Stimulated activated memory B cell treated with anti-CD40 and anti-IgM and Interleukin-4, amounts not matched to agents 10 μg/mL and 1 μg/mL and 100 μg/mL, for 72 hours (primary cell): ENCODE measurements around the gene NUTM2G.
A peak's percentile ranks its signal among the peaks of the same experiment; 100 is the strongest.
"Not testable (repeated sequence)": the region's sequence is repeated elsewhere in the genome, so short reads cannot be mapped to it uniquely, and the experiment has no call there.

Experiments used
- ATAC-seq: fragments of 150-1000 bp; cut with Tn5 transposase; 2 replicates; pipeline ENCODE4 v1.10.0; 2021
- H3K27ac Mint-ChIP-seq: one replicate; pipeline ENCODE4 v1.8.0; 2022; ENCODE audit warnings: mild to moderate bottlenecking, mixed read lengths
- H3K27me3 Mint-ChIP-seq: one replicate; pipeline ENCODE4 v1.8.0; 2022; ENCODE audit warnings: mixed read lengths
- H3K36me3 Mint-ChIP-seq: one replicate; pipeline ENCODE4 v1.8.0; 2022; ENCODE audit warnings: mixed read lengths
- H3K4me1 Mint-ChIP-seq: one replicate; pipeline ENCODE4 v1.8.0; 2022; ENCODE audit warnings: mixed read lengths
- H3K4me3 Mint-ChIP-seq: one replicate; pipeline ENCODE4 v1.8.0; 2022; ENCODE audit warnings: mild to moderate bottlenecking, moderate library complexity, mixed read lengths
- H3K9me3 Mint-ChIP-seq: one replicate; pipeline ENCODE4 v1.8.0; 2022; ENCODE audit warnings: mixed read lengths

Gene NUTM2G

GRCh38 chr9:96934706-96935105 lies 6.1 kb downstream of the NUTM2G start:
- ATAC-seq, H3K36me3 Mint-ChIP-seq, H3K4me1 Mint-ChIP-seq, H3K4me3 Mint-ChIP-seq, H3K9me3 Mint-ChIP-seq, H3K27me3 Mint-ChIP-seq, H3K27ac Mint-ChIP-seq: not testable (repeated sequence)

GRCh38 chr9:96935401-96935800 lies 6.8 kb downstream of the NUTM2G start:
- not testable (repeated sequence) for H3K4me1 Mint-ChIP-seq, H3K27me3 Mint-ChIP-seq, H3K9me3 Mint-ChIP-seq, H3K27ac Mint-ChIP-seq, ATAC-seq, H3K36me3 Mint-ChIP-seq, H3K4me3 Mint-ChIP-seq

- H3K27me3 Mint-ChIP-seq, ATAC-seq, H3K4me1 Mint-ChIP-seq, H3K4me3 Mint-ChIP-seq, H3K27ac Mint-ChIP-seq, H3K36me3 Mint-ChIP-seq, H3K9me3 Mint-ChIP-seq: not testable (repeated sequence)
Observed at GRCh38 chr9:96937442-96937841, 8.8 kb downstream of the NUTM2G start.

- H3K9me3 Mint-ChIP-seq, H3K27ac Mint-ChIP-seq, H3K27me3 Mint-ChIP-seq, H3K36me3 Mint-ChIP-seq, H3K4me3 Mint-ChIP-seq, ATAC-seq, H3K4me1 Mint-ChIP-seq: not testable (repeated sequence)
Observed at GRCh38 chr9:96938957-96939665, 10.5 kb downstream of the NUTM2G start.

- H3K9me3 Mint-ChIP-seq, H3K36me3 Mint-ChIP-seq, H3K4me3 Mint-ChIP-seq, H3K27me3 Mint-ChIP-seq, H3K4me1 Mint-ChIP-seq, H3K27ac Mint-ChIP-seq: not testable (repeated sequence)
- ATAC-seq: peak; percentile 8
Observed at GRCh38 chr9:96940982-96941381, 12.3 kb downstream of the NUTM2G start.

GRCh38 chr9:96941628-96942027 lies 13.0 kb downstream of the NUTM2G start:
- H3K27me3 Mint-ChIP-seq: not testable (repeated sequence)

GRCh38 chr9:96942181-96942580 lies 13.5 kb downstream of the NUTM2G start:
- not testable (repeated sequence) for H3K9me3 Mint-ChIP-seq, H3K27ac Mint-ChIP-seq, H3K4me3 Mint-ChIP-seq, H3K4me1 Mint-ChIP-seq, ATAC-seq, H3K27me3 Mint-ChIP-seq, H3K36me3 Mint-ChIP-seq

More at GRCh38 chr9:96941628-96942027, 13.0 kb downstream of the NUTM2G start:
- H3K9me3 Mint-ChIP-seq, H3K27ac Mint-ChIP-seq, H3K36me3 Mint-ChIP-seq, H3K4me1 Mint-ChIP-seq, ATAC-seq, H3K4me3 Mint-ChIP-seq: not testable (repeated sequence)

GRCh38 chr9:96949346-96949745 lies 20.7 kb downstream of the NUTM2G start:
- H3K27me3 Mint-ChIP-seq, H3K9me3 Mint-ChIP-seq, H3K36me3 Mint-ChIP-seq, ATAC-seq, H3K4me3 Mint-ChIP-seq, H3K27ac Mint-ChIP-seq, H3K4me1 Mint-ChIP-seq: not testable (repeated sequence)

- ATAC-seq: not testable (repeated sequence)
Observed at GRCh38 chr9:96950539-96950938, 21.9 kb downstream of the NUTM2G start.

GRCh38 chr9:96967591-96967990 lies 38.9 kb downstream of the NUTM2G start:
- H3K27me3 Mint-ChIP-seq, H3K4me3 Mint-ChIP-seq, ATAC-seq, H3K9me3 Mint-ChIP-seq, H3K4me1 Mint-ChIP-seq, H3K27ac Mint-ChIP-seq: not testable (repeated sequence)
- peaks cover 15% of the 10 kb centered on the region for H3K36me3 Mint-ChIP-seq

More at GRCh38 chr9:96950539-96950938, 21.9 kb downstream of the NUTM2G start:
- H3K36me3 Mint-ChIP-seq, H3K9me3 Mint-ChIP-seq, H3K27me3 Mint-ChIP-seq, H3K4me3 Mint-ChIP-seq, H3K27ac Mint-ChIP-seq, H3K4me1 Mint-ChIP-seq: not testable (repeated sequence)

- not testable (repeated sequence) for H3K27me3 Mint-ChIP-seq, H3K4me3 Mint-ChIP-seq, ATAC-seq, H3K9me3 Mint-ChIP-seq, H3K4me1 Mint-ChIP-seq
- peak overlapping the region; percentile 27 for H3K27ac Mint-ChIP-seq
- peaks cover 12% of the 10 kb centered on the region for H3K36me3 Mint-ChIP-seq
Observed at GRCh38 chr9:96972552-96972951, 43.9 kb downstream of the NUTM2G start.

- not testable (repeated sequence) for H3K27me3 Mint-ChIP-seq, H3K9me3 Mint-ChIP-seq, H3K4me3 Mint-ChIP-seq, H3K27ac Mint-ChIP-seq, ATAC-seq
- H3K36me3 Mint-ChIP-seq: peaks cover 17% of the 10 kb centered on the region
- H3K4me1 Mint-ChIP-seq: peaks cover 20% of the 10 kb centered on the region
Observed at GRCh38 chr9:96974037-96974436, 45.4 kb downstream of the NUTM2G start.

GRCh38 chr9:96983496-96984122 lies 55.0 kb downstream of the NUTM2G start:
- not testable (repeated sequence) for H3K9me3 Mint-ChIP-seq, H3K4me3 Mint-ChIP-seq, H3K27me3 Mint-ChIP-seq, ATAC-seq, H3K36me3 Mint-ChIP-seq, H3K27ac Mint-ChIP-seq
- peaks cover 25% of the 10 kb centered on the region for H3K4me1 Mint-ChIP-seq

GRCh38 chr9:96984139-96984538 lies 55.5 kb downstream of the NUTM2G start:
- not testable (repeated sequence) for H3K36me3 Mint-ChIP-seq, H3K27me3 Mint-ChIP-seq, H3K9me3 Mint-ChIP-seq, H3K4me3 Mint-ChIP-seq, H3K27ac Mint-ChIP-seq, ATAC-seq
- peaks cover 24% of the 10 kb centered on the region for H3K4me1 Mint-ChIP-seq

GRCh38 chr9:96984887-96985286 lies 56.2 kb downstream of the NUTM2G start:
- not testable (repeated sequence) for H3K27ac Mint-ChIP-seq, H3K4me3 Mint-ChIP-seq, H3K27me3 Mint-ChIP-seq, H3K36me3 Mint-ChIP-seq, ATAC-seq, H3K9me3 Mint-ChIP-seq
- H3K4me1 Mint-ChIP-seq: peaks cover 27% of the 10 kb centered on the region
